HG03097 (cell line): ENCODE data around the gene ATP8A2.

Experiments
- ATAC-seq: cut with Tn5 transposase; IDR thresholded peaks from one replicate; pipeline ENCODE4 v1.9.1; 2021; ENCODE audit not compliant: unreplicated experiment, low FRiP score

The ATP8A2 gene

DNA sequence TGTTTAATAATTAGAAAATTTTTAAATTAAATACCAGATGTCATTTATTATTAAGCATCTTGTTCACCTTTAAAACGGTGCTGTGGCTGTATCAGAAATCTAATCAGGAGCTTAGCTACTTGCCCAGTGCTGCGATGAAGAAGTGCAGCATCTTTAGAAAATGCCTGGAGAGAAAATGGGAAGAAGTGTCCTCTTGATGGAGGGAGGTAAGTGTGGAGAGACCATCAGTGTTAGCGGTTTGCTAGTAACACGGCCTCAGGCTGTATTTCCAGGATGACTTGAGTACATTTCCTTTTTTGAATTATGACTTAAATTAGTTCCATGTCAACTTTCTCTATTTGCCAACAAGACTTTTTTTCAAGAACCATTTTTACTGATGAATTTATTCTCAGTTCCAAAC, 605.9 kb downstream of the ATP8A2 start:
- no peak for ATAC-seq

DNA sequence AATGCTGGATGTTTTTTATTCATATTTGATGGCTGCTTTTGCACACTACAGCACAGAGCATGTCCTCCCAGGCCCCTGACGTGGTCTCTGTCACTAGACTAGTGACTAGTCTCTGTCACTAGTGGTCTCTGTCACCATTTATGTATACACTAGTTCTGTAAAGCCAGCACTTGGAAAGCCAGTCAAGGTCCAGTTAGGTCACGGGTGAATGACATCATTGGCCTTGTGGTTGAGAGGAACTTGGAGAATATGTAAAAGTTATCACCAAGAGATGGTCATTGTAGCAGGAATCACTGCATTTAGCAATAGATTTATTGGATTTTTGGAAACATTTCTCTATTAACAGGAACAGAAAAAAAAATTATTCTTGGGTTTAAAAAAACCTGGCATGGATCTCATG, 607.2 kb downstream of the ATP8A2 start:
- no peak for ATAC-seq

DNA sequence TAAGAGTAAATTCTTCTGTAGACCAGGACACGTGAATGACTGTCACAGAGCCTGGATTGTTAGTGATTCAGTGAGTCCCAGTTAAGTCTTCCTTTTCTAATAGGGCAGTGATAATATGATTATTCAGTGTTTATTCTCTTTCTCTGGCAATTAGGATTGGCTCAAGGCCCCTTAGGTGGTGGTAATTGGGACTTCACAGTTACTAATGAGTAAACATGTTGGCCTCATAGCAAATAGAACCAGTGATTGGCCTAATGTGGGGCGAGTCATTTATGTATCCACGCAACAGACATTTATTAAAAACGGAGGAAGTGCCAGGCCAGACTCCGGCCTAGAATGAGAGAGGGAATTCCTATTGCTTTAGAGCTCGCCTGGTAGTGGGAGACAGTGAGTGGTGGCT, 607.6 kb downstream of the ATP8A2 start:
- no peak for ATAC-seq

DNA sequence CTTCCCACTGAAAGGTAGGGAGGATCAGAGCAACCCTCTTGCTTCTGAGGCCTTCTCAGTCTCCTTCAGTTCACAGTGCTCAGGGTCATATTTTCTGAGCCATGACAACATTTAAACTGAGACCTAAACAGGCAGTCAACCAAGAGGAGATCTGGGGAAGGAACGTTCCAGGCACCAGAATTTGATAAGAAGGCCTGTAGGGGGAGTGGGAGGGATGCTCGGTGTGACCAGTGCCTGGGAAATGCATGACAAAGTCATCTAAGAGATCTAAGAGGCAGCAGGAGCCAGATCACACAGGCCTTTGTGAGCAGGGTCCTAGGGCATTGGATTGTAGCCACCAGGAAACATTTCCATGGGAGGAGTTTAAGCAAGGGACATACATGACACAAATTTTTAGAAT, 608.5 kb downstream of the ATP8A2 start:
- ATAC-seq = no peak

DNA sequence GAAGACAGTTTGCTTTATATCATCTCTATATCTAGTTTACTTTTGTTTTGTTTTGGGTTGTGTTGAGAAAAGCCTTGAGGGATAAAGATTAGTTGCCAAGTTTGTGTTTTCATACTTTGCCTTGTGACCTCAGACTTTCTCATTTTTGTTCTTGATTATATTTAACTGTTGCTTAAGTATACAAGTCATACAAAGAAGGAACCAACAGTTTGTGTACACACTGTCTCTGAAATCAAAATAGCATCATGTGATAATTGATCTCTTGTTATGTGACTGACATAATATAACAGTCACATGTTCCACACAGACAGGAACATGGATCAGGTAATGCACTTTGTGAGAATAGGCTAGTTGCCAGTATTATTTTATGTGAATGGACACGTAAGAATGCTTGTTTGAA, 609.3 kb downstream of the ATP8A2 start:
- ATAC-seq = no peak

DNA sequence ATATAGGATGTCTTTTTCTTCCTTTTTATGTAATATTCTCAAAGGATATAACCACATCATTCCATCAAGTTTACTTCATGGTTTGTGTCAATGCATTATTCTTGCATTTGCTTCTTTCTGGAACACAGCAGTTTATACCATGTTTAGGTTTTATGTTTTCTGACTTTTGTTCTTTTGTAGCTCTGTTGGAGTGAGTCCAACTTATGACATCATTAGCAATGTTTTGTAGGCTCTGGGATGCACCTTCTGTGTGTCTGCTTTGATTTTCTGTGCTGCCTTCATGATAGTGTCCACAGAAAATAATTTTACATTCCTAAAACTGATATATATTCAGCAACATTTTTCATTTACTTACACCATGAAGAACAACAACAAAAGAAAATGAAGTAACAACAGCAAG, 611.1 kb downstream of the ATP8A2 start:
- no peak for ATAC-seq

DNA sequence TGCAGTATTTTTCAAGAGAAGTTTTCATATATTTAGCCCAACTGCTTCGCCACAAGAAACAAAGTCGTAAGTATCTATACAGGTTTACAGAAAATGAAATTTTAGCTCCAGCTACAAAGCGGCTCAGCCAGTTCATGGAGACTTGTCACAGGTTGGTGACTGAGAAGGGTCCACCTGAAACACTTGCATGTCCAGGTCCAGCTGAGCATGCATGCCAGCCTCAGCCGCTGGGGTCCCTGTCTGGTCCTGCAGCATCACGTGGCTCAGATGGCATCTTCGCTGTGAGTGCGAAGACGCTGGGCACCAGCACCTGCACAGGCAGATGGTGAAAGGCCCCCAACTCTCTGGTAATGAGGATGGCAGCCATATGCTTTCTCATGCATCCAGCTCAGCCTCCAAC, 616.2 kb downstream of the ATP8A2 start:
- ATAC-seq = no peak

DNA sequence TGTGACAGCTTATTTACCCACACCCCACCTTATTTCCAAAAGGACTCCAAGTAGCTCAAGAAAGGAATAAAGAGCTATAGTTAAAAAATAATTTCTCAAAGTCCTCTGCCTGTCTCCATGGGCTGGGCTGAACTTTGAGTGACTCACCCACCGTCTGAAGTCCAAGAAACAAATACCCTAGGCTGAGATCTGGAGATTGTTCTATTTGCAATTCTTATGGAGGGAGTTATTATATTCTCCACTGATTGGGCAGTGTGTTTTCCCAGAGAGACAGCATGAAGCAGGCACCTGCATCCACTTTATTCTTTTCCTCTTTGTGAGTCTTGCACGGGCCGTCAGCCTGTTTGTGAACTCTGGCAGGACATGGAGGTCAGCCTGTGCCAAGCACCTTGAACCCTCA, 616.9 kb downstream of the ATP8A2 start:
- ATAC-seq = no peak

DNA sequence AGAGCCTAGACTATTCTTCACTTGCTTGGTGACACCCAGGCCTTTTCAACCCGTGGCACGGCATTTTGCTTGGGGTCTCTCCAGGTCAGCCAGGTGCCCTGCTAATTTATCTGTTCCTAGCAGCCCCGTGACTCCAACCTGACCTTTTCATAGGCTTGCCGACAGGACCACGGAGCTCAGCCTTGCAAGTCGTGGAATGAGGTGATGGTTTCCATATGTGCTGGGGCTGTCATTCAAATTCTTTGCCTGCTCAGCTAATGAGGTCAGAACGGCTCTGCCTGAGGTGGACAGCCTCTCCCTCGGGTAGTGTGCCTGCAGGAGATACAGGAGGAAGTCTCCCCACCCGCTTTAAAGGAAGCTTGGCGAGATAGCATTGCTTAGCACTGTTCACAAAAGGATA, 619.0 kb downstream of the ATP8A2 start:
- ATAC-seq = no peak

DNA sequence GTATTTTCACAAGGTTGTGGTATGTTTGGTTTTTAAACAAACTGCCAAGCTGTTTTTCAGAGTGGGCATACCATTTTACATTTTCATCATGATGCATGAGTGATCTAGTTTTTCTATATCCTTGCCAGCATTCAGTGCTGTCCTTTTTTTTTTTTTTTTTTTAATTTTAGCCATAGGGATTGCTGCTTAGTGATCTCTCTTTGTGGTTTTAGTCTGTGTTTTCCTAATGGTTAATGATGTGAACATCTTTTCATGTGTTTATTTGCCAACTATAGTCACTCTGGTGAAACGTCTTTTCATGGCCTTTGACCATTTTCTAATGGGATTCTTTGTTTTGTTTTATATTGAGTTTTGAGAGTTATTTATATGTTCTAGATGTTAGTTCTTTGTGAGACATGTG, 620.3 kb downstream of the ATP8A2 start:
- no peak for ATAC-seq

DNA sequence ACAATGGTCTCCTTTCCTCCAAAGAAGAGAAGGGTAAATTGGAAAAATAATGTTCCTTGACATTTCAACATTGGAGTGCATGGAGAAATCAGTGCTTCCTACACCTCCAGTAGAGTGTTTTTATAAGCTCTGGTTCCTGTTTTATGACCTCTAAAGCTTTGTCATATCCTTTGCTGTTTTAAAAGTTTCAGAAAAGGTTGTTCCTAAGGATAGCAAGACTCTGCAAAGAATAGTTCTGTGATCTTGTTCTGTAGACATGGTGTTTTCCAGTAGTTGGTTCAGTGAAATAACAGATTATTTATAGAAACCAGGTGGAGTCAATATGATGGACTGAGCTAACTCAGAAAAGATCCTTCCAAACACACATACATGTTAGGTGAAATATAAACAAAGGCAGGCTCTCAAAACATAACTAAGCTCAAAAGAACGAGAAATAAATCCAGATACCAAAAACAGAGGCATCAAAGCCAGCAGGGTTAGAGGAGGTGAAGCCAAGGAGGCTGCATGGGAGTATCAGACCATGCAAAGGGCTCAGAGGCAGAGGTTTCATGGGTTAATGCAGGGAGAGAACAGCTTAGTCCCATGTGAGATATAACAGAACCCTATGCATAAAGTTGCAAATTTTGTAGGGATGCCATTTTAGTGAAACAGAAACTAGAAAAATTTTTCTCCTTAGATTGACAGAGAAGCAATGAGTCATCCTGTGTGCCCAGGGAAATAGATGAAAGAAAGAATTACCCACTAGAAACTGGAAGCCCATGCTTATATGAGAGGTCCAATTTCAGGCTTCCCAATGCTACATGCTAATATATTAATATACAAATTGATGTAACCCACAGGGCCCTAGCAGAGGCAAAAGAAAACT, 635.7 kb downstream of the ATP8A2 start:
- ATAC-seq = no peak

DNA sequence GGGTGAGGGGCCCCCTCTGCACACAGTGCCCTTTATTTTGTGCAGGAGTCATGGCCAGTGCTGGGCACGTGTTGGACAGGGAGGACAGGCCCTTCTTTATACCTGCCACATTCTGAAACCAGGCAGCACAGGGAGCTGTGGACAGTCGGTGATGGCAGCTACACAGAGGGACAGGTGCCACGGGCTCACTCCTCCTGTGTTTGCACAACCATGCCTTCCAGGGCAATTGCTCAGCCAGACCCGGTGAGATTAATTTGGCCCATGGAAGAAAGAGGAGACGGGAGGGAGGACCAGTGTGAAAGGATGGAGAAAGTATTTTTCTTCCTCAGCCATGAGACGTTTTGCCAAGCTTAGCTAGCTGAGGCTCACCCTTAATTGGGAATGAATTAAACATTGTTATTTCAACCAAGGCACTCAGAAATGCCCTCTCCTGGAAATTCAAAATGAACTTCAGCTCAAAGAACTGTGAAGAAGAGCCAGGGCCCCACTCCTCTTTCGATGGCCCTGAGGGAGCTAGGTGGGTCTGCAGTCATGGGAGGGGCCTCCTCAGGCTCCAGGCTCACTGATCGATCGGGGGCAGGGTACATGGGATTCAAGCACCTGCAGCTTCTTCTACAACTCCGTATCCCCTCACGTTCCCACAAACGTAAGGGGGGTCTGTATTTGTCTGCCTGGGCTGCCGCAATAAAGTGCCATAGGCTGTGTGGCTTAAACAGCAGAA, 638.9 kb downstream of the ATP8A2 start:
- no peak for ATAC-seq

DNA sequence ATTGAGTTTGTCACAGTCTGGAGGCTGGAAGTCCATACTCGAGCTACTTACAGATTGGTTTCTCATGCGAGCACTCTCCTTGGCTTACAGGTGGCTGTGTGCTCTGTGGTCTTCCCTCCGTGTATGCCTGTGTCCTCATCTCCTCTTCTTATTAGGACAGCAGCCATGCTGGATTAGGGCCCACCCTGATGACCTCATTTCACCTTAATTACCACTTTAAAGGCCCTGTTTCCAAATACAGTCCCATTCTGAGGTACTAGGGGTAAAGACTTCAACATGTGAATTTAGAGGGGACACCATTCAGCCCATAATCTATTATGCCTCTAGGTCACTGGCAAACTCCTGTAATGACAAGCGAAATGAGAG, 639.4 kb downstream of the ATP8A2 start:
- no peak for ATAC-seq

DNA sequence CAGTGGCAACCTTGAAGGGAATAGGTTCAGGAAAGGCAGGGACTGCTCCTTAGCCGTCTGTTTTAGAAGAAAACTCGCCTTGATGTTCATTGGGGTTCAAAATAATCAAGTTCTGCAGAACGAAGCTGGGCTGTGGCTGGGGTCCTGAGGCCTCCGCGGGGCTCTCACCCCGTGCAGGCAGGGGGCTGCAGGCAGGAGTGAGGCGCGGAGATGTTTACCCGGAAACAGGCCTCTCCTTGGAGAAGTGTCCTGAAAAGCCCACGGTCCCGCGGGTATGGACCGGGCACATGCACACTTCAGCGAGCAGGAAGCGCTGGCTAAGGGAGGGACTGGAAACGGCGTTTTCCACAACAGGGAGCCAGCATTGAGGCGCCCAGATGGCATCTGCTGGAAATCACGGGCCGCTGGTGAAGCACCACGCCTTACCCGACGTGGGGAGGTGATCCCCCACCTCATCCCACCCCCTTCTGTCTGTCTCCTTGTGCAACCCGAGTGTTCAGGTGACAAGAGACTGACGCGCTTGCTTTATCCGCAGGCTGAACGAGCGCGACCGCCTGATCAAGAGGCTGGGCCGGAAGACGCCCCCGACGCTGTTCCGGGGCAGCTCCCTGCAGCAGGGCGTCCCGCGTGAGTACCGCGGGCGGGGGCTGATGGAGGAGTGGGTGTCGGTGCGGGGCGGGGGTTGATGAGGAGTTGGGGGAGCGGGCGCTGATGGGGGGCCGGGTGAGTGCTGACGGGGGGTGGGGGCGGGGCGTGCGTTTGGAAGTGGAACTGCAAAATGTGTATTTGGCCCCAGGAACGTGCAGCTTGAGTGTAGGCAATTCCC, 640.4 kb downstream of the ATP8A2 start:
- ATAC-seq = no peak

DNA sequence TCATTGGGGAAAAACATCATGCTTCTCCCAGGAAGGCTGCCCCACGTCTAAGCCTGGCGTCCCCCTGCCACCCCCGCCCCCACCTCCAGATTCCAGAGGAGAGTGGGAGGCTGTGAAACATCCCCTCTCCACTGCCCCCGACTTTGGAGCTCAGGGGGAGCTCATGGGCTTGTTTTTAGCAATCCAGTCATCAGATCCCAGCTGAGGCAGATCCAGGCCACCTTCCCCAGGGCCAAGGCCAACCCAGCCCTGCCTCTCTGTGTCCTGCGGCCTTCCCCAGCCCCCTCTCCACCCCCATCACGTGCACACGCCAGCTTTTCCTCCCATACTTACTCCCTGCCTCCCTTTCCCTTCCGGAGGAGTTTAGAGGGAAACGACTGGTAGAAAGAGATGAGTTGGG, 641.2 kb downstream of the ATP8A2 start:
- no peak for ATAC-seq

DNA sequence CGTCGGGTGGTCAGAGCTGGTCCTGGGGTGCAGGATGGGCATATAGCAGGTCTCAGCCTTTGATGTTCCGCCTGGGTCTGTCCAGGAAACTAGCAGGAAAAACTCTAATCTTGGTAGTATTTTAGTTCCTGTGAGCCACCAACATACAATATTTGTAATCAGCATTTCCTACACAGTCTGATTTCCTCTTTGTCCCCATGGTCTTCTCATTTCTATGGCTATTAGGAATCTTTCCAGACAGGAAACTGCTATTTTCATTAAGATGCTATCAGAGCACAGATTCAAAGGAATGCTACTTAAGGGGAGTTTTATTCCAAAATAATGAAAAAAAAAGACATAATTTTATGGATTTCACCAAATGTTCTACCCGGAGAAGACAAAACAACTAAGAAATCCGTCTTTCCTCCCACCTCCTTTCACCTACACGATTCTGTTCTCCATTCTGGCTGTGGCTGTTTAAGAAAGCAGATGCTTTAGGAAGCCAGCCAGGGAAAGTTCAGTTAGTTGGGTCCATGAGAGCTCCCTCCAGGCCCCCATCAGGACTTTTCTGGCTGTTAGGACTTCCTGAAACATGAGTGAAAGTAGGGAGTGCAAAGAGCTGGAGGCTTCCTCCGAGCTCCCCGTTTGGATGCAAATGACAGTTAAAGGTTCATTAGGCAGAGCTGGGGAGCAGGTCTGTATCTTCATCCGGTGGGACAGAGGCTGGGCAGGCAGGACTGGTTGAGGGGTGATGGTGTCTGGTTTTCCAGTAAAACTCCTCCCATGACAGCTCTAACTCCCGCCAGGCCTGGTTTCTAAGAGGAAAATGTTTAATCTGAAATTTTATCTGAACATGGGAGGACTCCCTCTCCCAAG, 643.7 kb downstream of the ATP8A2 start:
- no peak for ATAC-seq

DNA sequence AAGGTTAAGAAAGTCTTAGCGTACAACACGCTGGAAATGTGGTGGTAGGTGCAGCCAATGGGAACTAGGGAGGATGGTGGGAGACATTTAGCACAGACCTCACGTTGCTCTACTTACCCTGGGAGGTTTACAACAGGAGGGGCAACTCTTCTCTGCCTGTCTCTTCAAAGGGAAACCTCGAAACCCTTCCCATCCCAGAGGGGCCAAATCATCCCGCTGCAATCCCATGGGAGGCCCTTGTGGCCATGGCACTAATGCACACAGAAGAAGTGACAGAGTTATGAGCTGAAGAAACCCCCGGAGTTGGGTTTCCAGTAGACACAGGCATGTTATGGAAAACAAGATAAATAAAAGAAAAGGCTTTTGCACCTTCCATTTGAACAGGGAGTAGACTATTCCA, 644.4 kb downstream of the ATP8A2 start:
- ATAC-seq = no peak

DNA sequence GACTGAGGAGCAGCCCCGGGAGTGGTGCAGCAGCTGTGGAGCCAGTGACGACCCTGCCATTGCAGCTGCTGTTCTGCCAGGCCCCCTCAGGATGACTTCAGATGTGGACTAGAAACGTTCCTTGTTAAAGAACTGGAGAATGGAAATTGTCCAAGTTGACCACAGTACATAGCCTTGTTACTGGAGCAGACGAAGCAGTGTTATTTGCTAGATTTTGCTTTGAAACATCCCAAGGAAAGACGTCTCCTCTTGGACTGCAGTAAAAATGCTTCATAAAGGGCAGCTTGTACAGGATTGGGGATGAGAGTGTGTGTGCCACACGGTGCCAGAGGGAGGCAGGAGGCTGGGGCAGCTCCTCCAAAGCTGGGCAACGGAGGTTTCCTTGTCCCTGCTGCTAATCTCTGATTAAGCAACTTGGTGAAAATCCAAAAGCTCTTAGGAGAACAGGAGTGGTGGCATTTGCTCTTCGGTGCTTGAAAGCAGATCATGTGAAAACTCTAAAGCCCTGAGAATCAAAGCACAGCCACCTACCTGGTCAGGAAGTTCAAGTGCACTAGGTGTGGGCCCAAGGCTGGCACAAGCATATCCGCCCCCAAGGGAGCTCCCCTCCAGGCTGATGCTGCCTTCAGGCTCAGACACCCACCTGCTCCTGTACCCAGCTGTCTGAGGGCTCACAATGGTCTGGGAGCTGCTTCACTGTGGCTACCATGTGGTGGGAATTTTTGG, 645.6 kb downstream of the ATP8A2 start:
- ATAC-seq = no peak

DNA sequence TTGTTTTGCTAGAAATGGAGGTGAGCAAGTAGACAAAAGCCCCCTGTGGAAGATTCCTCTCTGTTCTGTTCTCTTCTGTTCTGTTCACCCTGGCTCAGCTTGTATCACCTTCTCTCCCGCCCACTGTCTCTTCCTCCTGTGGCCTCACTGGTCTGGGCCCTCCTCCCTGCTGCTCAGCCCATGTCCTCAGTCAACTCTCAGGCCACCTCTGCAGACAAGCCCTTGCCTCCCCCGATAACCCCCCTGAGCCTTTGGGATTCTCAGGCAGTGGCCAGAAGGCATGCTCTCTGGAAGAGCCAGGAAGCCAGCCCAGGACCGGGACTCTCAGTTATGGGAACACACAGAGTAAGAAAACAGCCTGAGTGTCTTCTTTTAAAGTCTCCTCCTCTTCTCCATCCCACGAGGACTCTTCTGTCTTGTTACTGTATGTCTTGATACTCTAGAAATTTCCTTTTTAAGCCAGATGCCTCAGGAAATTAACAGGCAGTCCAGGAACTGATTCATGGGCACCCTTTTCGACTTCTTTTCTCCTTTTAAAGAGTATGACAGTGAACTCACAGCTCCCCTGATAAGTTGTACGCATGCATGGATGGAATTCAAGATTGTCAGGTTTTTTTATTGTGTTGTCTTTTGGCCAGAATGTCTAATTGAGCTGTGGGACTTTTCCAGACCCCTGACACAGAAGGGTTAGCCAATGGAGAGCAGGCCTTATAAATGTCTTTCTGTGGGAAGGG, 646.3 kb downstream of the ATP8A2 start:
- ATAC-seq = no peak
